RWPE2 (cell line): ENCODE measurements around the gene TMEM143.

Experiments used
- ATAC-seq: fragments of 200-7000 bp; cut with Tn5 transposase; 3 replicates; pipeline ENCODE4 v1.9.1; 2021; ENCODE audit warnings: low read depth
- DNase-seq: peaks from one replicate; pipeline ENCODE4 v3.0.0-alpha.2; 2020; ENCODE audit warnings: low spot score
- H3K27ac ChIP-seq: fragments of 450-650 bp; 2 replicates; pipeline ENCODE4 v1.5.1; 2017; ENCODE audit warnings: mild to moderate bottlenecking; ENCODE audit not compliant: poor library complexity, severe bottlenecking
- H3K27me3 ChIP-seq: fragments of 250-450 bp; sonication (Bioruptor Pico); 2 replicates; pipeline ENCODE4 v1.5.1; 2021; ENCODE audit warnings: mild to moderate bottlenecking, moderate library complexity; ENCODE audit not compliant: insufficient read depth, poor library complexity, severe bottlenecking
- H3K36me3 ChIP-seq: fragments of 250-450 bp; sonication (Bioruptor Pico); 2 replicates; pipeline ENCODE4 v1.5.1; 2020; ENCODE audit warnings: low read depth, mild to moderate bottlenecking, moderate library complexity
- H3K4me1 ChIP-seq: fragments of 250-450 bp; sonication (Bioruptor Pico); 2 replicates; pipeline ENCODE4 v1.5.1; 2021; ENCODE audit warnings: mild to moderate bottlenecking, moderate library complexity; ENCODE audit not compliant: insufficient read depth, poor library complexity, severe bottlenecking
- H3K4me3 ChIP-seq: fragments of 250-450 bp; sonication (Bioruptor Pico); 2 replicates; pipeline ENCODE4 v1.5.1; 2021; ENCODE audit warnings: mild to moderate bottlenecking, moderate library complexity; ENCODE audit not compliant: severe bottlenecking
- H3K9me3 ChIP-seq: fragments of 250-450 bp; sonication (Bioruptor Pico); 2 replicates; pipeline ENCODE4 v1.5.1; 2021; ENCODE audit warnings: mild to moderate bottlenecking, moderate library complexity; ENCODE audit not compliant: severe bottlenecking
- TF ChIP-seq, protein P1 (sequence below): fragments of 450-650 bp; IDR thresholded peaks from one replicate; pipeline ENCODE4 v1.5.1; 2017; ENCODE audit warnings: mild to moderate bottlenecking, moderate library complexity; ENCODE audit not compliant: poor library complexity, severe bottlenecking

TMEM143 gene

DNA sequence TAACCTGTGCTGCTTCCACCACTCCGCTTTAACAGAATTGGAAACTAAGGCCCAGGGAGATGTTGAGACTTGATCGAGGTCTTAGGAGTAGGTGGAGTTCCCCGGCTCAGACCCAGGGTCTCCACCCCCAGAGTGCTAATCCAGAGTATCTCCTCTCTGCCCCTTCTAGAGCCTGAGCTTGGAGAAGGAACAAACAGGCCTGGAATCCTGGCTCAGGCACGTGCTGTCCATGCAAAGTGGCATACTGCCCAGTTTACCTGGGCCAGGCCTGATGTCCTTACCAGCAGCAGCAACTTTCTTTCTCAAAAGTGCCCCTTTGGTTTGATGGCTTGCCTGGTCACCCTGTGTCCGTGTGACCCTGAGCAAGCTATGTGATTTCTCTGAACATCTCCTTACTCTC lies 4.1 kb upstream of the TMEM143 start:
- H3K27ac ChIP-seq = no peak overlapping the region
- H3K36me3 ChIP-seq = no peaks in the 10 kb centered on the region
- DNase-seq (no peak), ATAC-seq (no peak)
- H3K9me3 ChIP-seq = no peaks in the 10 kb centered on the region
- TF ChIP-seq, protein P1, sequence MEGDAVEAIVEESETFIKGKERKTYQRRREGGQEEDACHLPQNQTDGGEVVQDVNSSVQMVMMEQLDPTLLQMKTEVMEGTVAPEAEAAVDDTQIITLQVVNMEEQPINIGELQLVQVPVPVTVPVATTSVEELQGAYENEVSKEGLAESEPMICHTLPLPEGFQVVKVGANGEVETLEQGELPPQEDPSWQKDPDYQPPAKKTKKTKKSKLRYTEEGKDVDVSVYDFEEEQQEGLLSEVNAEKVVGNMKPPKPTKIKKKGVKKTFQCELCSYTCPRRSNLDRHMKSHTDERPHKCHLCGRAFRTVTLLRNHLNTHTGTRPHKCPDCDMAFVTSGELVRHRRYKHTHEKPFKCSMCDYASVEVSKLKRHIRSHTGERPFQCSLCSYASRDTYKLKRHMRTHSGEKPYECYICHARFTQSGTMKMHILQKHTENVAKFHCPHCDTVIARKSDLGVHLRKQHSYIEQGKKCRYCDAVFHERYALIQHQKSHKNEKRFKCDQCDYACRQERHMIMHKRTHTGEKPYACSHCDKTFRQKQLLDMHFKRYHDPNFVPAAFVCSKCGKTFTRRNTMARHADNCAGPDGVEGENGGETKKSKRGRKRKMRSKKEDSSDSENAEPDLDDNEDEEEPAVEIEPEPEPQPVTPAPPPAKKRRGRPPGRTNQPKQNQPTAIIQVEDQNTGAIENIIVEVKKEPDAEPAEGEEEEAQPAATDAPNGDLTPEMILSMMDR = no peak
- H3K4me3 ChIP-seq = no peak overlapping the region
- peaks cover 3% of the 10 kb centered on the region for H3K4me1 ChIP-seq
- H3K27me3 ChIP-seq = no peaks in the 10 kb centered on the region

DNA sequence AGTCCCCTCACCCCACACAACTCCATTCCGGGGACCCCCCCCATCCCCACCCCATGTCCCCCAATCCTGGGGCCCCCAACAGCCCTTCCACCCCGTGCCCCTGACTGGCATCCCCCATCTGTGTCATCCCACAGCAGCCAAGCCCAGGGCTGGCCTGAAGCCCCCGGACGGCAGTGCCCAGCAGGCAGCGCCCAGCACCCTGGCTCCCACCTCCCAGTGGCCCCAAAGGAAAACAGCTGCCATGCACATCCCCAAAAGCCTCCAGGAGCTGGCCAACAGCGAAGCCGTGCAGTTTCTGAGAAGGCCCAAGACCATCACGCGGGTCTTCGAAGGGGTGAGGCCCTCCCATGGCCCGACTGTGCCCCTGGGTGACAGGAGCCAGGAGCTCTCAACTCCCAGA lies 1.9 kb upstream of the TMEM143 start:
- Histone ChIP-seq H3K27me3 (no peaks in the 10 kb centered on the region), H3K9me3 (no peaks in the 10 kb centered on the region), H3K27ac (no peak overlapping the region), H3K4me3 (no peak overlapping the region), H3K4me1 (peaks cover 3% of the 10 kb centered on the region), H3K36me3 (peaks cover 9% of the 10 kb centered on the region)
- no peak for ATAC-seq
- TF ChIP-seq, protein P1 = no peak
- DNase-seq = no peak

DNA sequence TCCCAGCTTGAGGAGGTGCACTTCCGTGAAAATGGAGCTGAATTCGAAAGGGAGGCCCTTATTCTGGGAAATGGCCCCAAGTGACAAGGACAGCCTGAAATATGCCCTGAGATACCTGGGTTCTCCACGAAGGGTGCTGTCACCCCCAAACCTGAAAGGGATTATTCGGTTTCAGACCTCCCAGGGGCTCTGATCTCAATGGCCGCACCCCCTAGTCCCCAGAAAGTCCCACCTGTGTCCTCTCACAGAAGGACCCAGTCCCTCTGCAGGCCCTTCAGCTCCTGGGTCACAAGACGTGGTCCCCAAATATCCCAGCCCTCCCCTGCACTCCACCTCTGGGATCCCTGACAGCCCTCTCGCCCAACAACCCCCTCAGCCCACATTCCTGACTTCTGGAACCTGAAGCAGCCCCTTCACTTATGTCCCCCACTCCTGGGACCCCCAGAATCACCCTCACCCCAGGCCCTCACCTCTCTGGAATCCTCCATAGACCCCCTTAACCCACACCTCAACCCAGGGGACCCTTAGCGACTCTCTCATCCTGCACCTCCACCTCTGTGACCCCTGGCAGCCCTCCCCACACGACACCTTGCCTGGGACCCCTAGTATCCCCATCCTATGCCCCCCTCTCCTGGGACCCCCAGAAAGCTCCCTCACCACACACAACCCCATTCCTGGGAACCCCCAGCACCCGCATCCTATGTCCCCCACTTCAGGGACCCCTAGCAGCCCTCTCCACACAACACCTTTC lies 1.0 kb upstream of the TMEM143 start:
- Histone ChIP-seq H3K9me3 (no peaks in the 10 kb centered on the region), H3K4me3 (peak overlapping the region; percentile 38), H3K27me3 (no peaks in the 10 kb centered on the region), H3K36me3 (peaks cover 9% of the 10 kb centered on the region), H3K27ac (peak overlapping the region; percentile 77), H3K4me1 (peaks cover 3% of the 10 kb centered on the region)
- ATAC-seq (no peak), DNase-seq (no peak)
- TF ChIP-seq, protein P1 = no peak

DNA sequence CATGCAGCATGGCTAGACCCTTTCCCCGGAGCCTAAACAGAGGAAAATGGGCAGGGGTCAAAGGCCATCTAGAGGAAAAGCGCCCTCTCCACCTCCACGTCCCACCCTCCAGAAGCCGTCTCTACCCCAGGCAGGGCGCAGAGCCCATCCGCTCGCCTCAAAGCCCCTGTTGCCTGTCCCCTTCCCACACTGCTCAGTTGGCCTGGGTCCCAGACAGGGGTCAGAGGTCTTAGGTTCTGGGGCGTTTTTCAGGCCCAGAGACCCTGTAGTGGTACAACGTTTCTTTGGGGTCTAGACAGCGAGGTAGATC lies 285 bp downstream of the TMEM143 start:
- Histone ChIP-seq H3K36me3 (peaks cover 9% of the 10 kb centered on the region), H3K4me3 (peak overlapping the region; percentile 38), H3K4me1 (peaks cover 3% of the 10 kb centered on the region), H3K27ac (peak overlapping the region; percentile 77), H3K9me3 (no peaks in the 10 kb centered on the region), H3K27me3 (no peaks in the 10 kb centered on the region)
- TF ChIP-seq, protein P1 = no peak
- ATAC-seq = no peak
- DNase-seq = no peak
